Heart left ventricle (tissue), 16 donors: ENCODE data around the gene LTV1. TPM values are rescaled to one million over a fixed set of nuclear protein-coding genes. Genes with fewer than 3 reads are reported as not detected.

Experiments
- ATAC-seq, 4 donors: fragments of 200-7000 bp; cut with Tn5 transposase; one replicate each; pipeline ENCODE4 v1.9.1; 2020 to 2022; ENCODE audit warnings: moderate library complexity in 4 of 4, mild to moderate bottlenecking in 3 of 4, moderate number of reproducible peaks in 1 of 4
- DNase-seq, 5 donors: peaks; one replicate each; pipeline ENCODE4 v3.0.0-alpha.2; 2020
- H3K27ac ChIP-seq, 12 donors: fragments of 200-600 bp; sonication (generic) in 4 of 12; one replicate each; pipeline versions ENCODE4 v1.5.0 to v1.8.0; 2016 to 2022; ENCODE audit warnings: mild to moderate bottlenecking in 2 of 12
- H3K27me3 ChIP-seq, 9 donors: fragments of 200-600 bp; sonication (generic) in 2 of 9; one replicate each; pipeline versions ENCODE4 v1.5.1 to v1.8.0; 2016 to 2022; ENCODE audit warnings: mild to moderate bottlenecking in 3 of 9
- H3K36me3 ChIP-seq, 9 donors: fragments of 200-600 bp; sonication (generic) in 2 of 9; one replicate each; pipeline versions ENCODE4 v1.5.0 to v1.8.0; 2018 to 2022; ENCODE audit warnings: mild to moderate bottlenecking in 2 of 9
- H3K4me1 ChIP-seq, 12 donors: fragments of 200-600 bp; sonication (generic) in 4 of 12; one replicate each; pipeline versions ENCODE4 v1.5.0 to v1.8.0; 2016 to 2022; ENCODE audit warnings: mild to moderate bottlenecking in 3 of 12
- H3K4me3 ChIP-seq, 12 donors: fragments of 200-600 bp; sonication (generic) in 4 of 12; one replicate each; pipeline versions ENCODE4 v1.5.0 to v1.8.0; 2017 to 2022; ENCODE audit warnings: mild to moderate bottlenecking in 9 of 12, moderate library complexity in 4 of 12
- H3K9me3 ChIP-seq, 12 donors: fragments of 200-600 bp; sonication (generic) in 4 of 12; one replicate each; pipeline versions ENCODE4 v1.5.0 to v1.8.0; 2016 to 2022; ENCODE audit warnings: mild to moderate bottlenecking in 1 of 12
- POLR2A ChIP-seq, 2 donors: fragments of 450-650 bp; IDR thresholded peaks; one replicate each; pipeline ENCODE4 v1.6.1; 2017; ENCODE audit warnings: antibody characterized with exemption in 2 of 2, mild to moderate bottlenecking in 2 of 2, moderate library complexity in 2 of 2
- WGBS, 4 donors: extraction: QIAGEN DNeasy Blood & Tissue Kit in 2 of 4; methylation state at CpG; one replicate each; pipeline versions ENCODE4 v1.1.5 to v1.1.7; 2013 to 2018; 5-methylcytosine and 5-hydroxymethylcytosine counted together
- intact Hi-C, 10 donors: fragments of 100-400 bp; cut with DNase I; formaldehyde crosslinking; loops; one replicate each; pipeline versions ENCODE4 v1.11.1 to v1.14.2; 2022
- polyA plus RNA-seq, 2 donors: library from polyadenylated mRNA; stranded (reverse); fragments of 200-250 nt; gene quantifications; one replicate each; pipeline ENCODE4 v1.2.3, GENCODE V29; 2013
- total RNA-seq, 9 donors: library from RNA; depleted of rRNA in 2 of 9; stranded (reverse); fragments of >200 nt in 2 of 9; fragmentation: NEBNext Ultra II Directional in 3 of 9; extraction: Animal tissue kit (Norgen Biotek cat#: 25700) in 3 of 9; gene quantifications; one replicate each; pipeline versions ENCODE4 v1.1.0 to v1.2.4, GENCODE V29; 2016 to 2023
- TF ChIP-seq, protein P1 (sequence below), 12 donors: fragments of 200-600 bp; sonication (generic) in 4 of 12; IDR thresholded peaks; one replicate each; pipeline versions ENCODE4 v1.5.0 to v1.8.0; 2018 to 2022; ENCODE audit warnings: antibody characterized with exemption in 12 of 12, mild to moderate bottlenecking in 5 of 12
- donor health status: ischemic (EF 13 %, LVEDD 7.1; RV severe dilation, severe dysfunction).
- donor health status: healthy with polysubstance abuse.
- donor health status: DM: no; HTN: yes; CAD: no.
- donor health status: DM: no; HTN: no; CAD: no.
- donor health status: ischemic (EF 25% LVEDD 6.9; RV normal size, moderate dysfunction).
- donor health status: ischemic (EF 25% LVEDD 5.7; RV mildly dilated, moderate dysfunction).
- donor health status: healthy.
- donor health status: DM: yes; HTN: yes; CAD: no.
- donor health status: ischemic (EF 35%, LVEDD 5.7; RV mildly dilated, moderate dysfunction).
- donor health status: nonischemic (EF 11% LVEDD 7.7; RV severe dilation, severe dysfunction).
- donor health status: DM: yes; HTN: yes; CAD: no.
- donor health status: PGD.
- donor health status: ischemic (EF 29% LVEDD 5.4; RV normal size, mild dysfunction).
- donor health status: nonischemic (EF 23%, LVEDD 6.1; RV moderate dilation, normal function).

Gene LTV1
- total and polyA plus RNA-seq, 11 donors, result 9.8 to 28.9 (median 12.9) TPM

DNA sequence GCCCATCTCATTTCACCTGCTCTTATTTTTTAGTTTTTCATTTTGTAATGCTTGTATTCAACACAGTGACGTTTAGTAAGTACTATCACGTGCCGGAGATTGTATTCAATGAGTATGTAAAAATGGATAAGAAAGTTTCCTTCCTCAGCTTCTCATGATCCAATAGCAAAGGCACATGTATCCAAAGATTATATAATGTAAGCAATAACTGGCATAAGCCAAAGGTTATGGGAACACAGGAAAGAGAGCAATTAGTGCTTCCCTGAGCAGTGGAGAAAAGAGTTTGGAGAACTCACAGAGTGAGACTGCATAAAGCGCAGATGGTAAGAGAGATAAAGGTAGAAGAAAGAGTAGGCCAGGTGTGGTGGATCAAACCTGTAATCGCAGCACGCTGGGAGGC is 21.8 kb upstream of the LTV1 start:
- peaks cover 0 to 60% (median 36%) of the 10 kb centered on the region in 9 donors for H3K36me3 ChIP-seq
- TF ChIP-seq, protein P1, sequence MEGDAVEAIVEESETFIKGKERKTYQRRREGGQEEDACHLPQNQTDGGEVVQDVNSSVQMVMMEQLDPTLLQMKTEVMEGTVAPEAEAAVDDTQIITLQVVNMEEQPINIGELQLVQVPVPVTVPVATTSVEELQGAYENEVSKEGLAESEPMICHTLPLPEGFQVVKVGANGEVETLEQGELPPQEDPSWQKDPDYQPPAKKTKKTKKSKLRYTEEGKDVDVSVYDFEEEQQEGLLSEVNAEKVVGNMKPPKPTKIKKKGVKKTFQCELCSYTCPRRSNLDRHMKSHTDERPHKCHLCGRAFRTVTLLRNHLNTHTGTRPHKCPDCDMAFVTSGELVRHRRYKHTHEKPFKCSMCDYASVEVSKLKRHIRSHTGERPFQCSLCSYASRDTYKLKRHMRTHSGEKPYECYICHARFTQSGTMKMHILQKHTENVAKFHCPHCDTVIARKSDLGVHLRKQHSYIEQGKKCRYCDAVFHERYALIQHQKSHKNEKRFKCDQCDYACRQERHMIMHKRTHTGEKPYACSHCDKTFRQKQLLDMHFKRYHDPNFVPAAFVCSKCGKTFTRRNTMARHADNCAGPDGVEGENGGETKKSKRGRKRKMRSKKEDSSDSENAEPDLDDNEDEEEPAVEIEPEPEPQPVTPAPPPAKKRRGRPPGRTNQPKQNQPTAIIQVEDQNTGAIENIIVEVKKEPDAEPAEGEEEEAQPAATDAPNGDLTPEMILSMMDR (IDR thresholded peaks at IDR 0.05), result no peak
- no peak for TF ChIP-seq POLR2A (IDR thresholded peaks at IDR 0.05)

DNA sequence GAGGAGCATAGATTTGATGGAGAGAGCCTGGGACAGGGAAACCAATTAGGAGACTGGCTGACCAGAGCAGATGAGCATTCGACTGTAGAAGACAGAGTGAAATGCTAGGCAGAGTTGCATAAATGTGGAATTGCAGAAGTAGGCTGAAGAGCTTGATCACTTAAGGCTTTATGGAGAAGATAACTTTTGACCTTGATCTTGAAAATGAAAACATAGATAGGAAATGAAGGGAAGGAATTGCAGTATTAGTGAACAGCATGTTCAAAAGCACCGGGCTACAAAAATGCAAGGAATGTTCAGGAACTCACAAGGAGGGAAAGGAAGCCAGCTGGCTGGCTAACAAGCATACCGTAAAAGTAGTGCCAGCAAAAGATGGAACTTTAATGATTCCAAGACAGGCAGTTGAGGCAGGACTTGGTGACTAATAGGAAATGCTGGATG is 20.5 kb upstream of the LTV1 start:
- ATAC-seq (no peak), DNase-seq (no peak)
- 41 to 54% (median 52%) methylated on average over 3 of the region's 3 CpGs for WGBS, 4 donors
- intact Hi-C loops, result no loop called here
- H3K4me1 ChIP-seq, result peaks cover 0 to 11% (median 0%) of the 10 kb centered on the region in 12 donors
- H3K4me3 ChIP-seq, result no peak overlapping the region
- H3K27ac ChIP-seq, result peak overlapping the region in 1 of 12 donors; percentile 47
- H3K36me3 ChIP-seq, result peaks cover 0 to 62% (median 40%) of the 10 kb centered on the region in 9 donors
- no peaks in the 10 kb centered on the region for H3K27me3 ChIP-seq
- no peaks in the 10 kb centered on the region for H3K9me3 ChIP-seq
- TF ChIP-seq, protein P1 (IDR thresholded peaks at IDR 0.05), result no peak
- TF ChIP-seq POLR2A (IDR thresholded peaks at IDR 0.05), result no peak

More for the DNA sequence above, 21.8 kb upstream of the LTV1 start:
- peaks cover 0 to 11% (median 0%) of the 10 kb centered on the region in 12 donors for H3K4me1 ChIP-seq
- intact Hi-C loops, result no loop called here
- no peaks in the 10 kb centered on the region for H3K27me3 ChIP-seq
- no peak overlapping the region for H3K27ac ChIP-seq
- DNase-seq, result no peak
- no peak overlapping the region for H3K4me3 ChIP-seq
- no peaks in the 10 kb centered on the region for H3K9me3 ChIP-seq
- no peak for ATAC-seq
- WGBS, 4 donors, result 78 to 94% (median 88%) methylated on average over 6 of the region's 6 CpGs

DNA sequence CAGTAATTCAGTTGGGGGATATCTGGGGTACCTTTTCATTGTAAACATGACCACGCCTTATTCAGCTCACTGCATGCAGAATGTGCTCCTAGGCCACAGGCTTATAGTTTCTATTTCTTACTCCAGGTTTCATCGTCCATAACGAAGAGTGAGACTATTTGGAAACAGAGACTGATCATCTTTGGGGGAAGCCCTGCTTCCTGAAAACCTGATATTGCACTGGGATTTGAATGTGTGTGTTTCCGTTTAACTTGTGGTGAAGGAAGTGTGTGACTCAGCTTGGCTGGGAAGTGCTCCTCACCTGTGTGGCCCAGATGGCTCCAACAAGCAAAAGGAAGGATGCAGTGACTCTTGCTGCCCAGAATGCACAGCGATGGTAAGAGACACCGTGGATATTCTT is 19.6 kb upstream of the LTV1 start:
- 64 to 74% (median 73%) methylated on average over 6 of the region's 6 CpGs for WGBS, 4 donors
- Histone ChIP-seq H3K4me3 (no peak overlapping the region), H3K36me3 (peaks cover 0 to 62% (median 36%) of the 10 kb centered on the region in 9 donors), H3K4me1 (peaks cover 0 to 11% (median 0%) of the 10 kb centered on the region in 12 donors), H3K9me3 (no peaks in the 10 kb centered on the region), H3K27ac (peak overlapping the region in 1 of 12 donors; percentile 47), H3K27me3 (no peaks in the 10 kb centered on the region)
- ATAC-seq (peak in 1 of 4 donors; percentile 74), DNase-seq (no peak)
- intact Hi-C loops, result no loop called here
- TF ChIP-seq, protein P1 (IDR thresholded peaks at IDR 0.05), result no peak
- TF ChIP-seq POLR2A (IDR thresholded peaks at IDR 0.05), result no peak

DNA sequence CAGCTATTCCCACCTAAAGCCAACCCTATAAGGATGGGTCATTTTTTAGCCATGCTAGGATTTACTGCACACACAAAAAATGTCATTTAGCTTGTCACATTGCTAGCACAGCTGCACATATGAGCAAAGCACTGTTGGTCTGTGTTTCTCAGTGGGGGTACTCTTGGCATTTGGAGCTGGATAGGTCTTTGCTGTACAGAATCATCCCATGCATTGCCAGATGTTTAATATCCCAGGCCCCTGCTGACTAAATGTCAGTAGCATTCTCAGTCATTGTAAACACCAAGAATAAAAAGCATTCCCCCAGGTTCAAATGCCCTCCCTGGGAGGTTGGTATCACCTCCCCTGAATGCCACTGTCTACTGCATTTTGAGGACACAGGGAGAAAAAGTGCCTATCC is 14.6 kb upstream of the LTV1 start:
- H3K4me3 ChIP-seq, result no peak overlapping the region
- H3K27me3 ChIP-seq, result no peaks in the 10 kb centered on the region
- no peaks in the 10 kb centered on the region for H3K9me3 ChIP-seq
- intact Hi-C loops, result no loop called here
- ATAC-seq, result no peak
- no peaks in the 10 kb centered on the region for H3K4me1 ChIP-seq
- no peak overlapping the region for H3K27ac ChIP-seq
- DNase-seq, result no peak
- peaks cover 0 to 68% (median 16%) of the 10 kb centered on the region in 9 donors for H3K36me3 ChIP-seq
- no peak for TF ChIP-seq POLR2A (IDR thresholded peaks at IDR 0.05)
- TF ChIP-seq, protein P1 (IDR thresholded peaks at IDR 0.05), result no peak
